ENCODE data around the gene FSTL4. TPM values are rescaled to one million over a fixed set of nuclear protein-coding genes. Genes with fewer than 3 reads are reported as not detected.

Gene FSTL4
- polyA plus RNA-seq, 3 donors, result not detected

DNA sequence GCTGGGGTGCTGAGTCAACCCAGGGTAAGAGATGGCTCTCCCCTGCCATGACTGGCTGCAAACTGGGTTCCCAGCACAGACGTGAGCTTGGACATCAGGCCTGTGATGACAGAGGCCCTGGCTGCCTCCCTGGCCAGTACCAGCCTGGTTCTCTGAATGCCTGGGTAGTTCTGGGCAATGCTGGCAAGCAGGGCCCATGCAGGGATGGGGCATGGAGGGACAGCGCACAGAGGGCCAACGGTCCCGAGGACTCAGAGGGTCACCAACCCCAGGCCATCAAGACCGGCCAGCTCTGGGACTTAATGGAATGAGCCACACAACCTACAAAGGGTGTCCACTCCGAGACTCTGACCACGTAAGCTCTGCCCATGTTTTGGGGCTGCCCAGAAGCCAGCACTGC is 241.4 kb downstream of the FSTL4 start:
- H3K27me3 Mint-ChIP-seq (ENCODE audit: low read depth in 3 of 3), result peaks cover 0 to 2% (median 2%) of the 10 kb centered on the region in 3 donors
- H3K9me3 Mint-ChIP-seq, result peaks cover 0 to 7% (median 2%) of the 10 kb centered on the region in 7 donors
- Histone ChIP-seq H3K4me2 (replicated peaks; ENCODE audit: extremely low read depth, low read length, poor library complexity, severe bottlenecking) (no peak overlapping the region), H3K4me1 (ENCODE audit: control insufficient read depth in 1 of 2, insufficient read depth in 2 of 2, low read length in 2 of 2) (no peaks in the 10 kb centered on the region), H3K27me3 (ENCODE audit: control insufficient read depth in 2 of 2, insufficient read depth in 2 of 2, low read length in 2 of 2) (no peaks in the 10 kb centered on the region), H3K36me3 (replicated peaks in 1 of 2; ENCODE audit: control insufficient read depth in 1 of 2, insufficient read depth in 2 of 2, low read length in 2 of 2) (no peaks in the 10 kb centered on the region), H4K20me1 (ENCODE audit: insufficient read depth, low read length) (no peaks in the 10 kb centered on the region), H3K4me3 (replicated peaks in 1 of 3; ENCODE audit: low read depth in 2 of 3, low read length in 3 of 3) (no peak overlapping the region), H3K9ac (ENCODE audit: insufficient read depth, low read length, poor library complexity, severe bottlenecking) (no peak overlapping the region), H3K27ac (ENCODE audit: low read depth in 1 of 2, low read length in 2 of 2) (no peak overlapping the region), H3K79me2 (ENCODE audit: insufficient read depth, low read length) (no peaks in the 10 kb centered on the region), H3K9me3 (replicated peaks in 1 of 2; ENCODE audit: control insufficient read depth in 1 of 2, insufficient read depth in 1 of 2, low read length in 2 of 2) (no peaks in the 10 kb centered on the region), H2AFZ (ENCODE audit: insufficient read depth, low read depth, low read length, poor library complexity, severe bottlenecking) (no peak overlapping the region)
- WGBS (ENCODE audit: insufficient coverage), result 90% methylated on average over 5 of the region's 7 CpGs
- intact Hi-C loops (cut with micrococcal nuclease), result no loop called here
- no peak overlapping the region for H3K27ac Mint-ChIP-seq
- no peak overlapping the region for H3K4me3 Mint-ChIP-seq
- H3K36me3 Mint-ChIP-seq, result no peaks in the 10 kb centered on the region
- TF ChIP-seq, protein P1, sequence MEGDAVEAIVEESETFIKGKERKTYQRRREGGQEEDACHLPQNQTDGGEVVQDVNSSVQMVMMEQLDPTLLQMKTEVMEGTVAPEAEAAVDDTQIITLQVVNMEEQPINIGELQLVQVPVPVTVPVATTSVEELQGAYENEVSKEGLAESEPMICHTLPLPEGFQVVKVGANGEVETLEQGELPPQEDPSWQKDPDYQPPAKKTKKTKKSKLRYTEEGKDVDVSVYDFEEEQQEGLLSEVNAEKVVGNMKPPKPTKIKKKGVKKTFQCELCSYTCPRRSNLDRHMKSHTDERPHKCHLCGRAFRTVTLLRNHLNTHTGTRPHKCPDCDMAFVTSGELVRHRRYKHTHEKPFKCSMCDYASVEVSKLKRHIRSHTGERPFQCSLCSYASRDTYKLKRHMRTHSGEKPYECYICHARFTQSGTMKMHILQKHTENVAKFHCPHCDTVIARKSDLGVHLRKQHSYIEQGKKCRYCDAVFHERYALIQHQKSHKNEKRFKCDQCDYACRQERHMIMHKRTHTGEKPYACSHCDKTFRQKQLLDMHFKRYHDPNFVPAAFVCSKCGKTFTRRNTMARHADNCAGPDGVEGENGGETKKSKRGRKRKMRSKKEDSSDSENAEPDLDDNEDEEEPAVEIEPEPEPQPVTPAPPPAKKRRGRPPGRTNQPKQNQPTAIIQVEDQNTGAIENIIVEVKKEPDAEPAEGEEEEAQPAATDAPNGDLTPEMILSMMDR (IDR thresholded peaks at IDR 0.05), result no peak
- H3K4me1 Mint-ChIP-seq, result no peaks in the 10 kb centered on the region
- DNase-seq, result no peak

DNA sequence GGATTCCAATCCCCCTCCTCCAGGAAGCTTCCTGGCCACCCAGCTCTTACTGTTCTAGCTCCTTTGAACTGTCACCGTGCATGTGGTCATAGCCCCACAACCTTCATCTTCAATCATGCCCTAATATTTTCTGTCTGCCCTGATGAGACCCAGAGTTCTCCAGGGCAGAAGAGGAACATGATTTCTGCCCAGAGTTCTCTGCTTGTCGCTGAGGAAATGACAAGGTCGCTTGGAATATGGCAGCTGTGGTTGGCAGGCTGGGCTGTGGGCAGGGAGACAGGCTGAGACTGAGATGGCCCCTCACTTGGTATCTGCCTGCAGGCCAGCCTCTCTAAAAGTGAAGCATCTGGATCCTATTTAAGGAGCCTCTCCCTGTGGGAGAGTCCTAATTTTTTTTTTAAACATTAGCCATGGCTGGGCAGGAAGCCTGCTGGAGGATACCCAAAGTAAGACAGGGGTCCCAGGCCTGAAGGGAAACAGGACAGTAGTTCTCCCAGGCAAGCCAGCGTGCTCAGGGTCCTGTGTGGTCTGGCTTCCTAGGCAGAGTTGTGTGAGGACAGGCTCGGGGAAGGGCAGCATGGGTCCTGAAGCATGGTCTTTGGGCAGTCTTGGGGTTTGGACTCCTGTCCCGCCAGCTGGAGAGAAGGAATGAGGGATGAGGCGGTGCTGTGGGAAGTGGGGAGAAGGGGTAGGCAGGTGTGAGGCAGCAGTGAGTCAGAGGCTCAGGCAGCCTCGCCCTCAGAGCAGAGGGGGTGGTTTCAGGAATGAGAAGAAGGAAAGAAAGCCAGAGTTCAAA is 242.1 kb downstream of the FSTL4 start:
- TF ChIP-seq, protein P1 (IDR thresholded peaks at IDR 0.05), result no peak
- Mint-ChIP-seq H3K27ac (no peak overlapping the region), H3K4me3 (no peak overlapping the region), H3K36me3 (no peaks in the 10 kb centered on the region), H3K9me3 (peaks cover 0 to 7% (median 2%) of the 10 kb centered on the region in 7 donors), H3K27me3 (ENCODE audit: low read depth in 3 of 3) (peaks cover 0 to 2% (median 2%) of the 10 kb centered on the region in 3 donors), H3K4me1 (no peaks in the 10 kb centered on the region)
- Histone ChIP-seq H3K9me3 (replicated peaks in 1 of 2; ENCODE audit: control insufficient read depth in 1 of 2, insufficient read depth in 1 of 2, low read length in 2 of 2) (no peaks in the 10 kb centered on the region), H3K4me3 (replicated peaks in 1 of 3; ENCODE audit: low read depth in 2 of 3, low read length in 3 of 3) (no peak overlapping the region), H3K4me1 (ENCODE audit: control insufficient read depth in 1 of 2, insufficient read depth in 2 of 2, low read length in 2 of 2) (no peaks in the 10 kb centered on the region), H3K27me3 (ENCODE audit: control insufficient read depth in 2 of 2, insufficient read depth in 2 of 2, low read length in 2 of 2) (no peaks in the 10 kb centered on the region), H3K36me3 (replicated peaks in 1 of 2; ENCODE audit: control insufficient read depth in 1 of 2, insufficient read depth in 2 of 2, low read length in 2 of 2) (no peaks in the 10 kb centered on the region), H3K9ac (ENCODE audit: insufficient read depth, low read length, poor library complexity, severe bottlenecking) (no peak overlapping the region), H3K79me2 (ENCODE audit: insufficient read depth, low read length) (no peaks in the 10 kb centered on the region), H2AFZ (ENCODE audit: insufficient read depth, low read depth, low read length, poor library complexity, severe bottlenecking) (no peak overlapping the region), H3K27ac (ENCODE audit: low read depth in 1 of 2, low read length in 2 of 2) (no peak overlapping the region), H4K20me1 (ENCODE audit: insufficient read depth, low read length) (no peaks in the 10 kb centered on the region), H3K4me2 (replicated peaks; ENCODE audit: extremely low read depth, low read length, poor library complexity, severe bottlenecking) (no peak overlapping the region)
- intact Hi-C loops (cut with micrococcal nuclease), result no loop called here
- WGBS (ENCODE audit: insufficient coverage), result 67% methylated on average over 7 of the region's 8 CpGs
- no peak for DNase-seq

All from CD14-positive monocyte (primary cell).